Measurements from ENCODE around the gene HS6ST1.

The HS6ST1 gene

DNA sequence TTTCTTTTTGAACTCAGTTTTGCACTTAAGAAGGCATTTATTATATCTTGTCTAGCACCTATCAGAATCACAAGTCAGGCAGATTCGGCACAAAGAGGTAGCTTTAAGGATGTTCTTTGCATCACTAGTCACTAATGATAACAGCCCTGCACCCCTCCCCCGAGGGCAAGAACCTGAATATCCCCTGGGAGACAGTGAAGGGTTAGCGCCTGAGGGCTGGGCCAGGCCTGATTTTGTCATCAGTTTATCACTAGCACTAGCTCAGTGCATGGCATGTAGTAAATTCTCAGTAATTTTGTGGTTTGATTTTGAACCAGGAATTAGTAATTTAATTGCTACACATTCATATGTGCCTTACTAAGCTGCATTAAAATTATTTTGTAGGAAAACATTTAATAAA is 23.9 kb upstream of the HS6ST1 start:
- H3K9ac ChIP-seq (ENCODE audit: low read depth, low read length), result no peak overlapping the region
- no peaks in the 10 kb centered on the region for H3K4me1 ChIP-seq (ENCODE audit: insufficient read depth, low read length)
- H3K9me3 ChIP-seq (ENCODE audit: control insufficient read depth, insufficient read depth, low read length), result peaks cover 8% of the 10 kb centered on the region; the same call in 1 of the 2 replicates
- H3K36me3 ChIP-seq (ENCODE audit: insufficient read depth, low read length), result no peaks in the 10 kb centered on the region

DNA sequence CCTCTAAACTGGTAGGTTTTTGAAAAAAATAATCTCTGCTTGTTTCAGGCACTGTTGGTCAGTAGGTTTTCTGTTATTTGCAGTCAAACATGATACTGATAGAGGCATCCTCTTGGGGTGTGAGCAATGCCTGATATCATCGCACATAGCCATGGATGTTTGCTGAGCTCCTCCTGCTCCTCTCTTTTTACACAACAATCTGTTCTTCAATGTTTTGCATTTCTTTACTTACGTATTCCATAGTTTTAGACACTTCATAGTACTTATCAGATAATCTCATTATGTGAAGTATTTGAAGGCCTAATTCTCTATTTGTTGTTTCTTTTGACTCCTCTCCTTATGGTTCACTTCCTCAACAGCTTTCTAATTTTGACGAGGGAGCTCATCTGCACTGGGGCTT is 23.0 kb upstream of the HS6ST1 start:
- Histone ChIP-seq H3K9me3 (ENCODE audit: control insufficient read depth, insufficient read depth, low read length) (peaks cover 8% of the 10 kb centered on the region; the same call in 1 of the 2 replicates), H3K4me1 (ENCODE audit: insufficient read depth, low read length) (no peaks in the 10 kb centered on the region), H3K36me3 (ENCODE audit: insufficient read depth, low read length) (no peaks in the 10 kb centered on the region), H3K9ac (ENCODE audit: low read depth, low read length) (no peak overlapping the region)

DNA sequence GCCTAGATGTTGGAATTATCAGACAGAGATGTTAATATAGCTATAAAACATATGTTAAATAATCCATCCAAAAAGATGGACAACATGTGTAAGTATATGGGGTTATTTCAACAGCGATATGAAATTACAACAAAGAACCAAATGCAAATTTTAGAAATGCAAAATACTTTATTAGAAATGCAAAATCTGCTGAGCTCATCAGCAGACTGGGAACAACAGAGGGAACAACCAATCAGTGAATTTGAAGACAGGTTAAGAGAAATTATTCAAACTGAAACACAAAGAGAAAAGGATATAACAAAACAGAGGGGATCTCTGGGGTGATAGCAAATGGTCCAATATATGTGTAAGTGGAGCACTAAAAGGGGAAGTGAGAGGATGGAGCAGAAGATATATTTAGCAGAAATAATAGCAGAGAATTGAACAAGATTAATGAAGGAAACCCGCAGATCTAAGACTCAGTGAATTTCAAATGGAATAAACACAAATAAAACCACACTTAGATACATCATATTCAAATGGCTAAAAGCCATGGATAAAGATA is 13.5 kb upstream of the HS6ST1 start:
- Histone ChIP-seq H3K9me3 (ENCODE audit: control insufficient read depth, insufficient read depth, low read length) (peaks cover 11% of the 10 kb centered on the region), H3K9ac (ENCODE audit: low read depth, low read length) (no peak overlapping the region), H3K36me3 (ENCODE audit: insufficient read depth, low read length) (no peaks in the 10 kb centered on the region), H3K4me1 (ENCODE audit: insufficient read depth, low read length) (no peaks in the 10 kb centered on the region)

DNA sequence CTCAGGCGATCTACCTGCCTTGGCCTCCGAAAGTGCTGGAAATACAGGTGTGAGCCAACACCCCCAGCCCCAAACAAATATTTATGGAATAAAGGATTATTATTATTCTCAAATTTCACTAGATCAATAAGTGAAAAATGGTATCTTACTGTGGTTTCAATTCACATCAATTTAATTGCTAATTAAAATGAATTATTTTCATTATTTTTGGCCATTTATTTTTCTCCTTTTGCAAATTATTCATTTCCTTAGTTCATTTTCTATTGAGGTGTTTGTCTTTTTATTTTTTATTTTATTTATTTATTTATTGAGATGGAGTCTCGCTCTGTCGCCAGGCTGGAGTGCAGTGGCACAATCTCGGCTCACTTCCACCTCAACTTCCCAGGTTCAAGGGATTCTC is 11.9 kb upstream of the HS6ST1 start:
- H3K9ac ChIP-seq (ENCODE audit: low read depth, low read length), result no peak overlapping the region
- H3K9me3 ChIP-seq (ENCODE audit: control insufficient read depth, insufficient read depth, low read length), result peaks cover 9% of the 10 kb centered on the region
- H3K4me1 ChIP-seq (ENCODE audit: insufficient read depth, low read length), result no peaks in the 10 kb centered on the region
- H3K36me3 ChIP-seq (ENCODE audit: insufficient read depth, low read length), result no peaks in the 10 kb centered on the region

DNA sequence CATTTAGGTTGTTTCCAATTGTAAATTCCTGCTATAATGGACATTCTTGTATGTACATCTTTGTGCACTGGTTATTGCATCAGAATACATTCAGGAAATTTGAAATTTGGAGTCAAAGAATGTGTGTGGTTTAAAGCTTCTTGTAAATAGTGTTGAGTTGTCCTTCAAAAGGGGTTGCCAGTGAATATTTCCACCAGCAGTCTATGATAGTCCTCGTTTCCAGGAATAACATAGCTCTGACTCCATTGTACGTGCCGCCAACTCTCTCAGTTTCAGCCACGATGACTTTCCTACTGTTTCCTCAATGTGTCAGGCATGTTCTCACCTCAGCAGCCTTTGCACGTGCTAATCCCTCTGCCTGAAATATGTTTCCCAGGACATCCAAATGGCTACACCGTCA is 10.9 kb upstream of the HS6ST1 start:
- Histone ChIP-seq H3K9ac (ENCODE audit: low read depth, low read length) (no peak overlapping the region), H3K4me1 (ENCODE audit: insufficient read depth, low read length) (no peaks in the 10 kb centered on the region), H3K9me3 (ENCODE audit: control insufficient read depth, insufficient read depth, low read length) (peaks cover 8% of the 10 kb centered on the region), H3K36me3 (ENCODE audit: insufficient read depth, low read length) (no peaks in the 10 kb centered on the region)

DNA sequence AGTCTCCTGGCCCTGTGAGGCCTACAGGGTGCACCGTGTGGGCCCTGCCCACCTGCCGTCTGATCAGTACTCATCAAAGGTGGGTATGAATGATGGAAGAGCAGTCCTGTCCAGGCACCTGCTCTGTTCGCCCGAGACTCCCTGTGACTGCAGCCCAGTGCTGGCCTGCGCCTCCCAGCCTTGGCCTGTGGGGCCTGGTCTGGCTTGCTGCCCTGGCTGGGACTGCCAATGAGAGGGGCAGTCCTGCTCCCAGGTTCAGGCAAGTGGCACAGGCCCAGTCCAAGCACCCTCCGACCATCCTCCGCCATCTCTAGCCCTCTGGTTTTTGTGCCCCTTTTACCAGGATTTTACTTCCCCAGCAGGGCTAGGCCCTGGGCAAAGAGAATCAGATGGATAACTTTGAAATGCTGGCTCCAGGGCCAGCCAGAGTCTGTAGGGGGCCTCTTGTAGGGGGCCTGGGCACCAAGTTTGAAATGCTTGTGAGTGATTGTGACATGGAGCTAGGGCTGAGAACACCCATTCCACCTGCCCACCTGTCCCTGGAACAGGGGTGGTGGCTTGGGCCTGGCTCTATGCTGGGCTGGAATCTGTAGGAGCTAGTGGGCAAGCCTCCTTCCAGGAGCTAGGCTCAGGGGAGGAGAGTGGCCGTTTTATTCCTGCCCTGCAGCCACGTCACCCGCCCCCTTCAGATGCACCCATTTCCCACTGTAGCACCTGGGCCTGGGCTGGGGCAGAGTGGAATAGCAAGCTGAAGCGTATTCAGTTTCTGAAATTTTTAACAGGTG is 8.7 kb upstream of the HS6ST1 start:
- H3K9me3 ChIP-seq (ENCODE audit: control insufficient read depth, insufficient read depth, low read length), result peaks cover 6% of the 10 kb centered on the region
- H3K36me3 ChIP-seq (ENCODE audit: insufficient read depth, low read length), result no peaks in the 10 kb centered on the region
- peaks cover 7% of the 10 kb centered on the region; the same call in 1 of the 2 replicates for H3K4me1 ChIP-seq (ENCODE audit: insufficient read depth, low read length)
- no peak overlapping the region for H3K9ac ChIP-seq (ENCODE audit: low read depth, low read length)

- H3K9me3 ChIP-seq (ENCODE audit: control insufficient read depth, insufficient read depth, low read length), result no peaks in the 10 kb centered on the region
- peaks cover 7% of the 10 kb centered on the region; the same call in 1 of the 2 replicates for H3K4me1 ChIP-seq (ENCODE audit: insufficient read depth, low read length)
- H3K36me3 ChIP-seq (ENCODE audit: insufficient read depth, low read length), result no peaks in the 10 kb centered on the region
- H3K9ac ChIP-seq (ENCODE audit: low read depth, low read length), result no peak overlapping the region
Measured at GRCh38 chr2:128326346-128326745, 7.7 kb upstream of the HS6ST1 start.

DNA sequence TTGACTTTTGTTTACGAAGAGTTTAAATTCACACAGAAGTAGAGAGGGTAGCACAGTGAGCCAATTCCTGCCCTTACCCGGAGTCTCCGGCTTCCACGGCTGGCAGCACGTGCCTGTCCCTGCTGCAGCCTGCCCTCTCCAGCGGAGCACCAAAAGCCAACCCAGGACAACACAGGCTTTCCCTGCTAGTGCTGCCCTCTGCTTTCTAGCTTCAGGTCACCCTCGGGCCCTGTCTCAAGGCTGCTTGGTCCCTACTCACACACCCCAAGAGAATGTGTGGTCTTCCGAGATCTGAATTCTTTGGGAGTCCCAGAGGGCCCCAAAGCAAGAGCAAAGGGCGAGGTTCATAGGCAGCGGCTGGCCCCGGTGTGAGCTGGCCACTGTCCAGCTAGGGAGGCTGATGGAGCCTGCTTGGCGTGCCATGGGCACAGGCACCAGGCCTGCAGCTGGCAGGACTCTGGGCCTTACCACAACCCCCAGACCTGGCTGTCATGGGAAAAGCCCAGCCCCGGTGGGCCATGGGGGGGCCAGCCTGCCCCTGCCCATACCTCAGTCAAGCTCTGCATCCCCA is 7.0 kb upstream of the HS6ST1 start:
- H3K4me1 ChIP-seq (ENCODE audit: insufficient read depth, low read length), result peaks cover 7% of the 10 kb centered on the region; the same call in 1 of the 2 replicates
- H3K9ac ChIP-seq (ENCODE audit: low read depth, low read length), result no peak overlapping the region
- H3K9me3 ChIP-seq (ENCODE audit: control insufficient read depth, insufficient read depth, low read length), result no peaks in the 10 kb centered on the region
- no peaks in the 10 kb centered on the region for H3K36me3 ChIP-seq (ENCODE audit: insufficient read depth, low read length)

DNA sequence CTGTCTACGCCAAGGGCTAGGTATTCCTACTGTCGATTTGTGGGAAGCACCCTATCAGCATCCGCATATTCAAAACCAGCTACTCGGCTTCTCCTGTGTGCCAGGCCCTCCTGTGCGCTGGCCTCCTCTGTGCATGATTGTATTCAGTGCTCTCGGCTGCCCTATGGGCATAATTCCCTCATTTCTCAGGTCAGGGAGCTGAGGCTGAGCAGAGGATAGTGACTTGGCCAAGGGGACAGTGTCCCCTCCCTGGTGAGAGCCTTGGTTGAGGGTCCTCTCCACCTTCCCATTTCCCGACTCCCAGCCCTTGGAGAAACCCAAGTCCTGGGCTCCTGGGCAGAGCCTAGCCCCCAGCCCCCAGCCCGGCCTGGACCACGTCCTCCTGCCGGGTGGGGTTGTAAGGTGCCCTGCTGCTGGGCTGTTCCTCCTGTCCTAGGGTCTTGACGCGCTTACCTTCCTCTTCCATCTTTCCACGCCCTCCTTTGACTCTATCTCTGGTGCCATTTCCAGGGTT is 6.3 kb upstream of the HS6ST1 start:
- Histone ChIP-seq H3K36me3 (ENCODE audit: insufficient read depth, low read length) (no peaks in the 10 kb centered on the region), H3K9me3 (ENCODE audit: control insufficient read depth, insufficient read depth, low read length) (no peaks in the 10 kb centered on the region), H3K4me1 (ENCODE audit: insufficient read depth, low read length) (peaks cover 7% of the 10 kb centered on the region; the same call in 1 of the 2 replicates), H3K9ac (ENCODE audit: low read depth, low read length) (no peak overlapping the region)

GRCh38 chr2:128324008-128324896 is 5.6 kb upstream of the HS6ST1 start:
- H3K9ac ChIP-seq (ENCODE audit: low read depth, low read length), result no peak overlapping the region
- H3K4me1 ChIP-seq (ENCODE audit: insufficient read depth, low read length), result peaks cover 7% of the 10 kb centered on the region; the same call in 1 of the 2 replicates
- H3K36me3 ChIP-seq (ENCODE audit: insufficient read depth, low read length), result no peaks in the 10 kb centered on the region
- no peaks in the 10 kb centered on the region for H3K9me3 ChIP-seq (ENCODE audit: control insufficient read depth, insufficient read depth, low read length)

DNA sequence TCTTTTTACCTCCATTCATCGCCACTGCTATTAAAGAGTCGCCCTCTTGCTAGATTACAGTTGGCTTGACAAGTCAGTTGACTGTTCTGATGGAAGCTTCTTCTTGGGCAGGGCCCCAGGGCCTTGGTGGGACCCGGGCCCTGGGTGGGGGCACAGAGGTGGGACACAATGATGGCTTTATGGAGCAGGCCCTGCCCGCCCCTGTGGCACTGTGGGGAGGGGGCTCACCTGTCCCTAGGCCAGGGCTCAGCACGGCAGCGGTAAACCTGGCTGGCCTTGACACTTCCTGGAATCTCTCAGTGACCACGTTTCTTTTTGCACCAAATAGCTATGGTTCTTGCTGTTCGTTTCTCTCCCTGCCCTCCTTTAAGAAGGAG is 4.9 kb upstream of the HS6ST1 start:
- H3K4me1 ChIP-seq (ENCODE audit: insufficient read depth, low read length), result peaks cover 7% of the 10 kb centered on the region; the same call in 1 of the 2 replicates
- H3K9me3 ChIP-seq (ENCODE audit: control insufficient read depth, insufficient read depth, low read length), result no peaks in the 10 kb centered on the region
- no peaks in the 10 kb centered on the region for H3K36me3 ChIP-seq (ENCODE audit: insufficient read depth, low read length)
- no peak overlapping the region for H3K9ac ChIP-seq (ENCODE audit: low read depth, low read length)

GRCh38 chr2:128322715-128323554 is 4.3 kb upstream of the HS6ST1 start:
- peaks cover 7% of the 10 kb centered on the region; the same call in 1 of the 2 replicates for H3K4me1 ChIP-seq (ENCODE audit: insufficient read depth, low read length)
- H3K36me3 ChIP-seq (ENCODE audit: insufficient read depth, low read length), result no peaks in the 10 kb centered on the region
- peak overlapping the region; percentile 82; the same call in 1 of the 2 replicates for H3K9ac ChIP-seq (ENCODE audit: low read depth, low read length)
- no peaks in the 10 kb centered on the region for H3K9me3 ChIP-seq (ENCODE audit: control insufficient read depth, insufficient read depth, low read length)
